K562 (cell line): Measurements from ENCODE around the gene MAP4.

Experiments used
- ZNF239 ChIP-seq: fragments of 250-450 bp; sonication (Bioruptor Pico); IDR thresholded peaks from 2 replicates; pipeline ENCODE4 v1.4.0; 2020; ENCODE audit warnings: mild to moderate bottlenecking
- TF ChIP-seq, protein P1 (sequence below): fragments of 450-650 bp; IDR thresholded peaks from 2 replicates; pipeline ENCODE4 v1.6.1; 2016

- TF ChIP-seq, protein P1, sequence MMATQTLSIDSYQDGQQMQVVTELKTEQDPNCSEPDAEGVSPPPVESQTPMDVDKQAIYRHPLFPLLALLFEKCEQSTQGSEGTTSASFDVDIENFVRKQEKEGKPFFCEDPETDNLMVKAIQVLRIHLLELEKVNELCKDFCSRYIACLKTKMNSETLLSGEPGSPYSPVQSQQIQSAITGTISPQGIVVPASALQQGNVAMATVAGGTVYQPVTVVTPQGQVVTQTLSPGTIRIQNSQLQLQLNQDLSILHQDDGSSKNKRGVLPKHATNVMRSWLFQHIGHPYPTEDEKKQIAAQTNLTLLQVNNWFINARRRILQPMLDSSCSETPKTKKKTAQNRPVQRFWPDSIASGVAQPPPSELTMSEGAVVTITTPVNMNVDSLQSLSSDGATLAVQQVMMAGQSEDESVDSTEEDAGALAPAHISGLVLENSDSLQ, result no peak
- TF ChIP-seq ZNF239 (CRISPR knock-in tag), result no peak
These were observed 37.1 kb downstream of the MAP4 start for GRCh38 chr3:47979070-47979469.
